Inferior parietal cortex (tissue), 1 donor: ENCODE results near the gene PROZ.

ENCODE experiments used
- DNase-seq: peaks from one replicate; pipeline ENCODE4 v3.0.0-alpha.2; 2016; ENCODE audit errors: extremely low spot score

PROZ gene

GRCh38 chr13:113141601-113141970 is 16.9 kb upstream of the PROZ start:
- DNase-seq = no peak

DNA sequence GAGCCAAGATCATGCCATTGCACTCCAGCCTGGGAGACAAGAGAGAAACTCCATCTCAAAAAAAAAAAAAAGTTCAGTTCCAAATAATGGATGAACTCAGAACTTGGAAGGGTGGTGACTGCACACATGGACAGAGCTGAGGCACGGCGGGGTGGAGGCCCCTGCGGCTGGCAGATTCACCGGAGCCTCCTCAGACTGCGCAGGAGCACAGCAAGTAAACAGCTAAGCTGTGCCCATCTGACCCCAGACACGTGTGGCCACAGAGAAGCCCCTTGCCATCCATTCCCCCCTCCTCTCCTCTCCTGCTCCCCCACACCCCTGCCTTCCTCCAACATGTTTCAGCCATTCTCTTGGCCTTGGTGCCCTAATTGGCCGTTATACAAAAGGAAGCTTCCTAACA is 15.6 kb upstream of the PROZ start:
- no peak for DNase-seq

DNA sequence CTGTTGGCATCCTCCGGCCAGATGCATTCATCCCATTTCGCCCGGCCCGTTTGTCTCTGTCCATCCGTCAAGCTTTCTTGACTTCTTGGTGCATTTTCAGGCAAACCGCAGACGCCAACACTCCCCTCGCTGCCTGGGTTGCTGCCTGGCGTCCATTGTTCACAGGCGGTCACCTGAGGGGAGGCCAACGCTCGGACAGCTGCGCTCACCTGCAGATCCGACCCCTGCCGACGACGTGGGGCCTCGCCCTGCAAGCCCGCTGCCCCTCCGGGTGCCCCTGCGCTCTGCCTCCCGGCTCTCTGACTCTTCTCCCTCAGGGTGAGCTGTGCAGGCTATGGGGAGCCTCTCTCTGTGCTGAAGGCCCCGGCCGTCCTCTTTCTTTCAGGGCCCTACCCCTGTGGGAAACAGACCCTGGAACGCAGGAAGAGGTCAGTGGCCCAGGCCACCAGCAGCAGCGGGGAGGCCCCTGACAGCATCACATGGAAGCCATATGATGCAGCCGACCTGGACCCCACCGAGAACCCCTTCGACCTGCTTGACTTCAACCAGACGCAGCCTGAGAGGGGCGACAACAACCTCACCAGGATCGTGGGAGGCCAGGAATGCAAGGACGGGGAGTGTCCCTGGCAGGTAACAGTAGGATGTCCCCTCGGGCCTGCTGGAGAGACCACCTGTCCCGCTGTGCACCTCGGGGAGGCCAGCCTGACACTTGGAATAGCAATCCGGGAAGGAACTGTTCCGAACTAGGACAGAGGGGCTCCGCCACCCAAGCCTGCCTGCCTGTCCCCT is 14.8 kb upstream of the PROZ start:
- no peak for DNase-seq

GRCh38 chr13:113144255-113144629 is 14.2 kb upstream of the PROZ start:
- DNase-seq = no peak

GRCh38 chr13:113145496-113145895 is 13.0 kb upstream of the PROZ start:
- no peak for DNase-seq

- no peak for DNase-seq
These were observed 12.4 kb upstream of the PROZ start for GRCh38 chr13:113145911-113146598.

DNA sequence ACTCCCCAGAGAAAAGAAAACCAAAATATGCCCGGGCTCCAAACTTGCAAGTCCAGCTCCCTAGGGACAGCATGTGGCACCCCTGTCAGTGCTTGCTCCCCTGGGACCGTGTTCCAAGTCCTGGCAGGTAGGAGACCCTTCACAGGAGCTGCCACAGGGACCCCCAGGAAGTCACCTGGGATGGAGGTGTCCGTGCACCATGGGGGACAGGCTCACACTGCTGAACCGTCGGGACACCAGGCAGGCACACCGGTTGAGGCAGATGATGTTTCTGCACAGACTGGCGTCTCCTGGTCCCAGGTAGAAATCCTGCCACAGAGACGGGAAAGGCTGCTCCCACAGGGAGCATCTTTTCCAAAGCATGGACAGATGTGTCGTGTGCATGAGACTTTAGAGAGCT is 11.7 kb upstream of the PROZ start:
- no peak for DNase-seq

GRCh38 chr13:113147206-113147605 is 11.2 kb upstream of the PROZ start:
- DNase-seq = no peak

DNA sequence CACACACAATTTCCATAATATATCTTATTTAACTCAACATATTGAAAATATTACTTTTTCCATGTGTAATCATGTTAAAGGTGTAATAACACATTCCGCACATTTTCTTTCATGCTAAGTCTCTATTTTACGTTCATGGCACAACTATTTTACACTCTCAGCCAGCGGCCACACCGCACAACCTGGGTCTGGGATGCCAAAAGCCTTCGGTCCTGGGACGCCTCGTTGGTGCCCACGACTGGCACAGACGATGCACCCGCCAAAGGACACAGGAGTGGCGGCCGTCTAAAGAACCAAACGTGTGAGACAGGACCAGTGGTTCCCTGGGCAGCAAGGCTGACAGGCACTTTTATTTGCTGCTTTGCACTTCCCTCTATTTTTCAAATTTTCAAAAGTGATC is 10.0 kb upstream of the PROZ start:
- DNase-seq = no peak

DNA sequence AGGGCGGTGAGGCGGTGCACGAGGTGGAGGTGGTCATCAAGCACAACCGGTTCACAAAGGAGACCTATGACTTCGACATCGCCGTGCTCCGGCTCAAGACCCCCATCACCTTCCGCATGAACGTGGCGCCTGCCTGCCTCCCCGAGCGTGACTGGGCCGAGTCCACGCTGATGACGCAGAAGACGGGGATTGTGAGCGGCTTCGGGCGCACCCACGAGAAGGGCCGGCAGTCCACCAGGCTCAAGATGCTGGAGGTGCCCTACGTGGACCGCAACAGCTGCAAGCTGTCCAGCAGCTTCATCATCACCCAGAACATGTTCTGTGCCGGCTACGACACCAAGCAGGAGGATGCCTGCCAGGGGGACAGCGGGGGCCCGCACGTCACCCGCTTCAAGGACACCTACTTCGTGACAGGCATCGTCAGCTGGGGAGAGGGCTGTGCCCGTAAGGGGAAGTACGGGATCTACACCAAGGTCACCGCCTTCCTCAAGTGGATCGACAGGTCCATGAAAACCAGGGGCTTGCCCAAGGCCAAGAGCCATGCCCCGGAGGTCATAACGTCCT is 9.4 kb upstream of the PROZ start:
- DNase-seq = no peak

DNA sequence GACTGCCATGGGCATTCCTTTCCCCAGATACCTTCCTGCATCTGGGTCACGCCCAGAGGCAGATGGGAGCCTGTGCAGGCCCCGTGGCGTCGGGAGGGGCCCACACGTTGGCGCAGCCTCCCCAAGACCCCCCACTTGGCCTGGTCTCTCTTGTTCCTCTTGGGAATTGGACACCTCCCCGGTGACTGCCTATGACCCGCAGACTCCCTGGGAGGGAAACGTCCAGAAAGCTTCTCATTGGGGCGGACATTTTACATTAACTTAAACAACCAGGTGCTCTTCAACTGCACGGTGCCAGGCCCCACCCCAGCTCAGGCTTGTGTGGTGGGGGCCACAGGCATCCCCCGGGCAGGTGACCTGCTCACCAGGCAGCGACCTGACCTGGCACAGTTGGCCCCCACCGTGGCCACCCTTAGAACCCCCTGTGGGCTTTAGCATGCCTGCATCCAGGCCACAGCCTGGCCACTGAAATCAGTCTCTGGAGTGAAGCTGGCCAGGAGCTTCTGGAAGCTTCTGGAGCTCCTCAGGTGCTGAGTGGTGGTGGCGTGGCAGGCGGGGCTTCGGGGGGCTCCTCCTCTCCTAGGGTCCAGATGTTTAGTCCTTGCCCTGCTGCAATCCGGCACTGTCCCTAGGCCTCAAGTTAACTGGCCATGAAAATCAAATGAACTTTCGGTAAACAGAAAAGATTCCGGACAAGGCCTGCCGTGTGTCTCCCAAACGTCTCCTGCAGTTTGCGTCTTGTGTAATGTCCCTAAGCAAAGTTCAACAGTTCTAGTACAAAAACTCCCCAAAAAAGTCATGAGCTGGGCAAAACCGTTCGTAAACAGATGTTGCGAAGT is 8.5 kb upstream of the PROZ start:
- no peak for DNase-seq

- no peak for DNase-seq
These were observed 7.7 kb upstream of the PROZ start for GRCh38 chr13:113150550-113151365.

- DNase-seq = no peak
These were observed 6.4 kb upstream of the PROZ start for GRCh38 chr13:113151745-113152690.

DNA sequence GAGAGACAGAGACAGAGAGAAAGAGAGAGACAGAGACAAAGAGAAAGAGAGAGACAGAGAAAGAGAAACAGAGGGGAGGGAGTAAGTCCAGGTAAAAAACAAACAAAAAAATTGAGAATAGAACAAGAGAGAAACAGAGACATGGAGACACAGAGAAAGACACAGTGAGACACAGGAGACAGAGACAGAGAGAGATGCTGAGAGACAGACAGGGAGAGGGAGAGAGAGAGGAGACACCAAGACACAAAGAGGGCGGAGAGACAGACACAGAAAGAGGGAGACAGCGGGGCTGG is 5.8 kb upstream of the PROZ start:
- no peak for DNase-seq

DNA sequence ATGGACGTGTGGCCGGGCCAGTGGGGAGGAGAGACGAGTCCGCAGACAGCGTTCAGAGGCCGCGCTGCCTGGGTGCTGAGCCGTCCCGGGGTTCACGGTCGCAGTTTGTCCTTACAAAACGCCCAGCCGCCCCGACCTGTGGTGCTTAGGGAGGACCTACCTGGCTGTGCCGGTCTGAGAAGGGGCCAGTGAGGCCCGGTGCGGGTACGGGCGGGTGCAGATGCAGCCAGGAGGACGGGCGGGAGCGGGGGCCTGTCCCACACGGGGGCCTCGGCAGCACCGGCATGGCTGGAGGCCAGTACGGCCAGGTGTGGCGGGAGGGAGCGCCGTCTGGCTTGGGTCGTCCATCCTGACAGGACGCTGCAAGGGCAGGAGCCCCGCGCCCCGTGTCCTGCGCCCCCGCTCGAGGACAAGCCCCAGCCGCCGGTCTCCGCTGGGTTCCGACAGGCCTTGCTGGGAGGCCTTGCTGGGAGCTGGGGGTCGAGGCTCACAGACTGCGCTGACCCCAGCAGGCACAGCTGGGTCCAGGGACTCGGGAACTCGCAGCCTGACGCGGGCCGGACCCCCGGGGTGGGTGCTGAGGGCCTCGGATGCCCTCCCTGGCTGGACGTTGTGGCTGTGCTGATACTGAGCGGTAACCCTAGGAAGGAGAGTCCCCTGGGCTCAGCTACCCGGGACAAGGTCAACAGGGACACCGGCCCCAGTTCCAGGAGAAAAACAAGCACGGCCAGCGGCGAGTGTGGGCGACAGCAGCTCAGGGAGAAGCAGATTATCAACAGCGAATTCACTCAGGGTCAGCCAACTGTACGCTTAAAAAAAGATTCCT is 5.3 kb upstream of the PROZ start:
- no peak for DNase-seq

- DNase-seq = peak; percentile 75
These were observed 4.4 kb upstream of the PROZ start for GRCh38 chr13:113153810-113154748.

DNA sequence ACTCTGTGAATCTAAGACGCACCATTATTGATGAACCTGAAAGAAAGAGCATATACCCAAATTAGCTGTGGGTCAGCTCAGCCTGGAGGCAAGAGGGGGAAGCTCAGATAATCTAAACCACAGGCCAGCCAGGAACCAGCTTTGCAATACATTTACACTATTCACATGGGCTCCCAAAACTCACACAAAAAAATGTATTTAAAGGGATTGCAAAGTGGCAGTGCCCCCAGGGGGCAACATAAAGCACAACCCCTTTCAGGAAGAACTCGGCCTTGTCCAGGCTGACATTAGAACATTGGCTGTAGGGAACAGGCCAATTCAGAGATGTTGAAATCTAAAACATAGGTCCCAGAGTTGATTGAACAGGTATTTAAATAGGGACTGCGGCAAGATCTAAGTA is 3.2 kb upstream of the PROZ start:
- no peak for DNase-seq

DNA sequence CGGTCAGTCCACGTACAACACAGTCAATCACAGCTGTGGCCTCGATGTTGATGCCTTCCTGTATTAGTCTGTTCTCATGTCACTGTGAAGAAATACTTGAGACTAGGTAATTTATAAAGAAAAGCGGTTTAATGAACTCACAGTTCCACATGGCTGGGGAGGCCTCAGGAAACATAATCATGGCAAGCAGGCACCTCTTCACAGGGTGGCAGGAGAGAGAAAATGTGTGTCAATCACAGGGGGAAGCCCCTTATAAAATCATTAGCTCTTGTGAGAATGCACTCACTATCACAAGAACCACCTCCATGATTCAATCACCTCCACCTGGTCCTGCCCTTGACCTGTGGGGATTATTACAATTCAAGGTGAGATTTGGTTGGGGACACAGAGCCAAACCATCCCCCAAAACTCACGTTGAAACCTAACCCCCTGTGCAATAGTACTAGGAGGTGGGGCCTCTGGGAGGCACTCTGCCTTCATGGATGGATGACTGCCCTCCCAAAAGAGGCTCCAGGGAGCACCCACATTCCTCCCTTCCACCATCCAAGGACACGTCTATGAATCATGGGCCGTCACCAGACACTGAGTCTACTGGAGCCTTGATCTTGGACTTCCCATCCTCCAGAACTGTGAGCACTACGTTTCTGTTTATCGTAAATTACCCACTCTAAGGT is 2.3 kb upstream of the PROZ start:
- no peak for DNase-seq
